Measurements from ENCODE around the gene TEX48.

DNA sequence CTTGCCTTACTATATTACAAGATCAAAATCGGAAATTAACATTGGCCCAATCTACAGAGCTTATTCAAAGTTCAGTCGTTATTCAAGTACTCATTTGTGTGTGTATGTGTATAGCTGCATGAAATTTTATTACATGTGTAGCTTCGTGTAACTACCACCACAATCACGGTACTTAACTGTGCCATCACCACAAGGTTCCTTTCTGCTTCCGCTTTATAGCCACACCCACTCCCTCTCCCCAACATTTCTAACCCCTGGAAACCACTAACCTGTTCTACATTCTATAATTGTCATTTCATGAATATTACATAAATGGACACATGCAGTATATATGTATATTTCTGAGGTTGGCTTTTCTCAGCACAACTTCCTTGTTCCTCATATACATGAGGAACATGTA, 4.0 kb upstream of the TEX48 start:
- TF ChIP-seq, protein P1, sequence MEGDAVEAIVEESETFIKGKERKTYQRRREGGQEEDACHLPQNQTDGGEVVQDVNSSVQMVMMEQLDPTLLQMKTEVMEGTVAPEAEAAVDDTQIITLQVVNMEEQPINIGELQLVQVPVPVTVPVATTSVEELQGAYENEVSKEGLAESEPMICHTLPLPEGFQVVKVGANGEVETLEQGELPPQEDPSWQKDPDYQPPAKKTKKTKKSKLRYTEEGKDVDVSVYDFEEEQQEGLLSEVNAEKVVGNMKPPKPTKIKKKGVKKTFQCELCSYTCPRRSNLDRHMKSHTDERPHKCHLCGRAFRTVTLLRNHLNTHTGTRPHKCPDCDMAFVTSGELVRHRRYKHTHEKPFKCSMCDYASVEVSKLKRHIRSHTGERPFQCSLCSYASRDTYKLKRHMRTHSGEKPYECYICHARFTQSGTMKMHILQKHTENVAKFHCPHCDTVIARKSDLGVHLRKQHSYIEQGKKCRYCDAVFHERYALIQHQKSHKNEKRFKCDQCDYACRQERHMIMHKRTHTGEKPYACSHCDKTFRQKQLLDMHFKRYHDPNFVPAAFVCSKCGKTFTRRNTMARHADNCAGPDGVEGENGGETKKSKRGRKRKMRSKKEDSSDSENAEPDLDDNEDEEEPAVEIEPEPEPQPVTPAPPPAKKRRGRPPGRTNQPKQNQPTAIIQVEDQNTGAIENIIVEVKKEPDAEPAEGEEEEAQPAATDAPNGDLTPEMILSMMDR (IDR thresholded peaks at IDR 0.05), result no peak
- TF ChIP-seq POLR2AphosphoS5 (IDR thresholded peaks at IDR 0.05) (no peak), POLR2A (IDR thresholded peaks at IDR 0.05) (no peak)
